MCF 10A (cell line): ENCODE data around the gene SSBP4. TPM values are rescaled to one million over a fixed set of nuclear protein-coding genes. Genes with fewer than 3 reads are reported as not detected.

ENCODE experiments used
- BruUV-seq: library from RNA; stranded (reverse); fragments of 400-500 nt; replicated peaks from 2 replicates; lab custom pipeline; 2021; lab: Mats Ljungman, UMichigan
- CTCF ChIA-PET: fragments of 300-600 bp; sonication (Branson Sonifier 250); formaldehyde crosslinking; extraction: SDS; loops from one replicate; lab custom pipeline; 2021; ENCODE audit warnings: antibody characterized with exemption, inconsistent platforms; lab: Yijun Ruan, JAX
- POLR2A ChIA-PET: fragments of 300-600, 350-650 bp; sonication (Branson Sonifier 250); formaldehyde crosslinking; extraction: SDS; loops from one replicate; lab custom pipeline; 2020; ENCODE audit warnings: antibody characterized with exemption, inconsistent platforms; lab: Yijun Ruan, JAX
- DNase-seq: peaks from one replicate; pipeline ENCODE4 v3.0.0-alpha.2; 2018; ENCODE audit not compliant: unreplicated experiment
- H3K27ac Mint-ChIP-seq: one replicate; pipeline ENCODE4 v1.8.0; 2022; ENCODE audit warnings: mild to moderate bottlenecking, low read depth, mixed read lengths; ENCODE audit not compliant: unreplicated experiment
- H3K27me3 Mint-ChIP-seq: one replicate; pipeline ENCODE4 v1.8.0; 2022; ENCODE audit warnings: mixed read lengths; ENCODE audit not compliant: insufficient read depth, unreplicated experiment
- H3K36me3 Mint-ChIP-seq: one replicate; pipeline ENCODE4 v1.8.0; 2022; ENCODE audit warnings: mild to moderate bottlenecking, moderate library complexity, mixed read lengths; ENCODE audit not compliant: insufficient read depth, unreplicated experiment
- H3K4me1 Mint-ChIP-seq: one replicate; pipeline ENCODE4 v1.8.0; 2022; ENCODE audit warnings: mixed read lengths; ENCODE audit not compliant: insufficient read depth, unreplicated experiment
- H3K4me3 Mint-ChIP-seq: one replicate; pipeline ENCODE4 v1.8.0; 2022; ENCODE audit warnings: mild to moderate bottlenecking, moderate library complexity, mixed read lengths; ENCODE audit not compliant: unreplicated experiment
- H3K9me3 Mint-ChIP-seq: one replicate; pipeline ENCODE4 v1.8.0; 2022; ENCODE audit warnings: mixed read lengths; ENCODE audit not compliant: unreplicated experiment
- CTCF ChIP-seq: fragments of 200-600 bp; IDR thresholded peaks from one replicate; pipeline ENCODE4 v1.8.0; 2022; ENCODE audit warnings: antibody characterized with exemption, mild to moderate bottlenecking; ENCODE audit not compliant: unreplicated experiment
- intact Hi-C: fragments of 100-400 bp; cut with micrococcal nuclease; formaldehyde crosslinking; loops from 2 replicates; pipeline ENCODE4 v1.14.1; 2022
- total RNA-seq: library from RNA; stranded (reverse); gene quantifications from 2 replicates; pipeline ENCODE4 v1.2.3, GENCODE V29; 2022

The SSBP4 gene
- total RNA-seq, 1 experiment from 2014 or later = 26.3 TPM

- no TSS peak for BruUV-seq
- TF ChIP-seq CTCF = no peak
- H3K27me3 Mint-ChIP-seq = no peaks in the 10 kb centered on the region
- no peak for DNase-seq
- ChIA-PET CTCF (interaction anchor here (0.5 to 1.1 kb wide), 3 partner anchors 23 to 223 kb away, joined by 3 to 4 read pairs (median 3); no protein-coding TSS in a partner anchor), POLR2A (interaction anchor here (0.6 kb wide), 1 partner anchor 110 kb away, joined by 4 read pairs; no protein-coding TSS in a partner anchor)
- no peak overlapping the region for H3K27ac Mint-ChIP-seq
- H3K4me1 Mint-ChIP-seq = peaks cover 8% of the 10 kb centered on the region
- peaks cover 8% of the 10 kb centered on the region for H3K9me3 Mint-ChIP-seq
- intact Hi-C loops = no loop called here
- H3K4me3 Mint-ChIP-seq = no peak overlapping the region
- peaks cover 61% of the 10 kb centered on the region for H3K36me3 Mint-ChIP-seq
These were observed 27.1 kb downstream of the SSBP4 start for GRCh38 chr19:18446145-18446810.

GRCh38 chr19:18446811-18447359, 27.7 kb downstream of the SSBP4 start:
- Mint-ChIP-seq H3K27ac (no peak overlapping the region), H3K4me3 (no peak overlapping the region), H3K27me3 (no peaks in the 10 kb centered on the region), H3K9me3 (peaks cover 8% of the 10 kb centered on the region), H3K4me1 (peaks cover 8% of the 10 kb centered on the region), H3K36me3 (peaks cover 61% of the 10 kb centered on the region)
- ChIA-PET CTCF (interaction anchor here (0.5 to 1.1 kb wide), 4 partner anchors 13 to 222 kb away, joined by 3 to 4 read pairs (median 3); no protein-coding TSS in a partner anchor), POLR2A (interaction anchor here (0.6 kb wide), 1 partner anchor 110 kb away, joined by 4 read pairs; no protein-coding TSS in a partner anchor)
- TF ChIP-seq CTCF = no peak
- no TSS peak for BruUV-seq
- DNase-seq = no peak
- intact Hi-C loops = no loop called here

GRCh38 chr19:18449552-18449951, 30.4 kb downstream of the SSBP4 start:
- H3K27me3 Mint-ChIP-seq = no peaks in the 10 kb centered on the region
- peaks cover 55% of the 10 kb centered on the region for H3K36me3 Mint-ChIP-seq
- DNase-seq = no peak
- intact Hi-C loops = no loop called here
- no peak overlapping the region for H3K4me3 Mint-ChIP-seq
- no peak overlapping the region for H3K27ac Mint-ChIP-seq
- H3K4me1 Mint-ChIP-seq = peaks cover 9% of the 10 kb centered on the region
- POLR2A ChIA-PET = no interaction called here
- no peaks in the 10 kb centered on the region for H3K9me3 Mint-ChIP-seq
- no peak for TF ChIP-seq CTCF
- CTCF ChIA-PET = interaction anchor here (2.8 to 5.1 kb wide), 4 partner anchors 10 to 144 kb away, joined by 11 to 59 read pairs (median 19); no protein-coding TSS in a partner anchor
- BruUV-seq = no TSS peak
